GM18498 (cell line): ENCODE data around the gene SLC5A2.
"Not testable (repeated sequence)": the region's sequence is repeated elsewhere in the genome, so short reads cannot be mapped to it uniquely, and the experiment has no call there.

Source experiments
- ATAC-seq: cut with Tn5 transposase; IDR thresholded peaks from one replicate; pipeline ENCODE4 v1.9.1; 2021; ENCODE audit warnings: mild to moderate bottlenecking, moderate library complexity; ENCODE audit not compliant: unreplicated experiment

Gene SLC5A2

GRCh38 chr16:31483081-31483480 lies at the start of gene SLC5A2:
SLC5A2 (plus strand) TSS chr16:31483123; CDS start chr16:31483137, 14 bp downstream.
- no peak for ATAC-seq

DNA sequence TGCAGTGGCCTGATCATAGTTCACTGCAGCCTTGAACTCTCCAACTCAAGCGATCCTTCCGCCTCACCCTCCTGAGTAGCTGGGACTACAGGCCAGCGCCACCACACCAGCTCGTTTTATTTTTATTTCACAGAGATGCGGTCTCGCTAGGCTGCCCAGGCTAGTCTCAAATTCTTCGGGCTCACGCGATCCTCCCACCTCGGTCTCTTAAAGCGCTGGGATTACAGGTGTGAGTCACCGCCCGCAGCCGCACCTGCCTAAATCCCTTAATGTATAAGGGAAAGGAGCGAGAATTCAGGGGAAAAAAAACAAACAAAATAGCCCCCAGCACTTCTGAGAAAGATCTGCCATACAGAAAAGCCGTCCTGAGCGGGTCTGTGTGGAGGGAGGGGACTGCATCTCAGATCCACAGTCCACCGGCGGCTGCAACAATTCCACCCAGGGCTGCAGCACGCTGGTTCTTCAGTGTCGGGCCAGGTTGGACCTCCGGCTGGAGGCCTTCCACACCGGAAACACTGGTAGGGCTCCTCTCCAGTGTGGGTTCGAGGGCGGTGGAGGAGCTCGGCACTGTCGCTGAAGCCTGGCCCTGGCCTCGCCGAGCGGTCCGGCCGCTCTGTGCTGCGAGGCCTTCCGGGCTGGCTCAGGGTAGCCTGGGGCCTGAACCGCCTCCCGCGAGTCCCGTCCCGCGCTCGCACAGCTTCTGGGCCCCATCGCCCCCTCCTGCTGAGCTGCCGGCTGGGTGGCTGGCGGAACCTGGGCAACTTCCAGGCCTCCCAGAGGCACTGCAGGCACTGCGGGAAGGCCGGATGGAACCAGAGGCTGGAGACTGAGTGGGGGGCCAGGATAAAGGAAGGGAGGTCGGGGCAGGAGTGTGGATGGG lies 47.3 kb upstream of the SLC5A2 start:
- no peak for ATAC-seq

DNA sequence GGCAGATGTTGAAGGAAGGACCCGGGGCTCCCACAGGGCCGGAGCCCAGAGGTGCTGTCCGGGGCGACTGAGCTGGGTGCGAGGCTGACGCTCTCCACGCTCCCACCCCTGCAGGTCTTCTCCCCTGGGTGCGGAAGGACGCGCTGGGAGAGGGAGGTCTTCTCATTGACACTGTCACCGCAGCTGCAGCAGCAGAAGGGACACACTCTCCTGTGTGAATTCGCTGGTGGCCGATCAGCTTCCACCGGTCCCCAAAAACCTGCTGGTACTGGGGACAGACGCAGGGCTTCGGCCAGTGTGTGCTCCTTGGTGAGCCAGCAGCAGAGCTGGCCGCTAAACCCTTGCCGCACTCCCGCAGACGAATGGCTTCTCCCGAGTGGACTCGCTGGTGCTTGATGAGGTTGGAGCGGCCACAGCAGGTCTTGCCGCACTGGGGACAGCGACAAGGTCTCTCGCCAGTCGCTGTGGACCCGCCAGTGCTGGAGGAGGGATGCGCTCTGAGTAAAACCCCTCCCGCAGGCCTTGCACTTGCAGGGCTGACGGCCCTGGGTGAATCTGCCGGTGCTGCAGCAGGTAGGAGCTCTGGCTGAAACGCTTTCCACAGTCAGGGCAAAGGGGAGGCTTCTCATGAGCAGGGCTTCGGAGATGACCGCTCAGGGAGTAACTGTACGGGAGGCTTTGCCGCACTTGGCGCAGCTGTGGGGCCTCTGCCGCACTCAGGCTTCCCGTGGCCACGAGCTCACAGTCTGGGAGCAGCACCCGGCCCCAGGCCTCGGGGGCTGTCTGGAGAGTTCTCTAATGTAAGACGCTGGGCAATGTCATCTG lies 46.5 kb upstream of the SLC5A2 start:
- no peak for ATAC-seq

DNA sequence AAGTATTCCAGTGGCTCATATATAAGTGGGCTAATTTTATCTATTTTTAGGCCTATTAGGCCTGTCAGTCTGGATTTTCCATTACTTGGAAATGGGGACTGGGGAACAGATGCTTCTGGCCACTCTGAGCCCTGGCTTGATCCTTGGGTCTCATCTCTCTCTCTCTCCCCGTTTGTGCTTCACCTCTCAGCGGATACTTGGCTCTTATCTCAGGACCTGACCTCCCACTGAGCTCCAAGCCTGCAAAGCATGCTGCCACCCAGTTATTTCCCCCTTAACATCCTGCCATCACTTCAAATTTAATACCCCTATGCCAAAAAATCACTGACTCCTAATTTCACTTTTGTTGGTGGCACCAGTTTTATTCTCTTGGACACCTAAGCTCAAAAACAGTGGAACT lies 44.5 kb upstream of the SLC5A2 start:
- ATAC-seq = no peak

DNA sequence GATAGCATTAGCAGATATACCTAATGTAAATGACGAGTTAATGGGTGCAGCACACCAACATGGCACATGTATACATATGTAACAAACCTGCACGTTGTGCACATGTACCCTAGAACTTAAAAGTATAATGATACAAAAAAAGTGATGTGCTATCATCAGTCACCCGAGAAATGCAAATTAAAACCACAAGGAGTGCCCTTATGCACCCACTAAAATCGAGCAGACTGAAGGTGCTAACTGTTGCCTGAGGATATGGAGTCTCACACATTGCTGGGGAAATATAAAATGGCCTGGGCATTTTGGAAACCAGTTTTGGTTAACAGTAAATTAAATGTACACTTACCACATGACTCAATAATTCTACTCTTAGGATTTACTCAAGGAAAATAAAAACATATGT lies 43.9 kb upstream of the SLC5A2 start:
- peak; percentile 54 for ATAC-seq

DNA sequence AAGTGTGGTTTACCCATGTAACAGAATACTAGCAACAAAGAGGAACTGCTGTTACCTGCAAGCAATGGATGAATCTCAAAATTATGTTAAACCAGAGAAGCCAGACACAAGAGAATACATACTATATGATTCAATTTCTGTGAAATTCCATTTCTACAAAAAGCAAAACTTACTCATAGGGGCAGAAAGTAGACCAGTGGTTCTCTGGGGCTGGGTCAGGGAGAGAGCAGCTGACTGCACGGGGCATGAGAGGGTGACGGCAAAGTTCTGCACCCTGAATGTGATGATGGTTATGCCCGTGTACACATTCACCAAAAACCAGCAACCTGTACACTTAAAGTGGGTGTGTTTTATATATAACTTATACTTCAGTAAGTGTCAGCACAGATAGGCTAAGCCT lies 43.4 kb upstream of the SLC5A2 start:
- no peak for ATAC-seq

- no peak for ATAC-seq
Measured at GRCh38 chr16:31440516-31441184, 42.3 kb upstream of the SLC5A2 start.

DNA sequence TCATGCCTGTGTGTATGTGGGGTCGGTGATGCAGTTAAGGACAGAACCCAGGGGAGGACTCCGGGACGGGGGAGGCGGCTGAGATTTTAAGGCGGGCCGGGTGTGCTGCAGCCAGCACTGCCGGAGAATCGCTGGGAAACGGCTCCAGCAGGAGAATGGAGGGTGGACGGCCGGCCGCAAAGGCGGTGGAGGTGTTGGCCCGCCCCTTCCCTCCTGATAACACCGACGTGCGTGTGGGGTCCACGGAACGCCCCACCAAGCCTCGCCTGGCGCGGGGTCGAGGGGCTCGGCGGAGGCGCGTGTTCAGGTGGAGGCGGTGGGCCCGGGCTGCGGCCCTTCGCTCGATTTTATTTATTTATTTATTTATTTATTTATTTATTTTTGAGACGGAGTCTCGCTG lies 41.0 kb upstream of the SLC5A2 start:
- ATAC-seq = no peak

- not testable (repeated sequence) for ATAC-seq
Measured at GRCh38 chr16:31445931-31446330, 37.0 kb upstream of the SLC5A2 start.

DNA sequence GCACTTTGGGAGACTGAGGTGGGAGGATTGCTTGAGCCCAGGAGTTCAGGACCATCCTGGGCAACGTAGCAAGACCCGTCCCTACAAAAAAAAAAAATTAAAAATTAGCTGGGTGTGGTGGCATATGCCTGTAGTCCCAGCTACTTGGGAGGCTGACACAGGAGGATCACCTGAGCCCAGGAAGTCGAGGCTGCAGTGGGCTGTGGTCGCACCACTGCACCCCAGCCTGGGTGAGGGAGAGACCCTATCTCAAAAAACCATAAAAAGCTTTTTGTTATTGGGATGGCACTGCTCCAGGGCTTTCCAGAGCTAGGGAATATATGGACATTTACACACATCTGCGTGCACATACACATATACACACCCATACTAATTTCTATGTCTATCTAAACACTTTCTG lies 31.7 kb upstream of the SLC5A2 start:
- no peak for ATAC-seq

DNA sequence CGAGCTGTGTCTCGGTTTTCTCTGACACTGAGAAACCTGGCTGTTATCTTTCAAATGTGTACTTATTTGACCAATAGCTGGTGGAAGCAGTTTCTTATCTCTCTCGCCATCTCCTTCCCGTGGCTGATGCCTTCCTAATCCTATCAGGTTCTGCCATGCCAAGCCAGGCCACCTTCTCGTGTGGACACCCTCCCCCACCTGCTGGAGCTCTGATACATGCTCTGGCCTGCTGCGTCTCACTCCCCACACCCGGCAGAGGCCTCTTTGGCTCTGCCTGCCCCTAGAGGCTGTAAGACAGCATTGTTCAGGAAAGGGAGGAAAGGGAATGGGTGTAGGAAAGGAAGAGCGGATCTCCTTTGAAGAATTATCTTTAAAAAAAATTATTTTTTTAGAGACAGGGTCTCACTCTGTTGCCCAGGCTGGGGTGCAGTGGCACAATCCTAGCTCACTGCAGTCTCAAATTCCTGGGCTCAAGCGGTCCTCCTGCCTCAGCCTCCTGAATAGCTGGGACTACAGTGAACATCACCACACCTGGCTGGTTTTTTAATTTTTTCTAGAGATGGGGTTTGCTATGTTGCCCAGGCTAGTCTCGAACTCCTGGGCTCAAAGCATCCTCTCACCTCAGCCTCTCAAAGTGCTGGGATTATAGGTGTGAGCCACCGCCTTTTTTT lies 31.1 kb upstream of the SLC5A2 start:
- no peak for ATAC-seq

GRCh38 chr16:31452631-31453106 lies 30.3 kb upstream of the SLC5A2 start:
- no peak for ATAC-seq

GRCh38 chr16:31453255-31454204 lies 29.4 kb upstream of the SLC5A2 start:
- ATAC-seq = no peak

GRCh38 chr16:31455601-31456314 lies 27.2 kb upstream of the SLC5A2 start:
- no peak for ATAC-seq

DNA sequence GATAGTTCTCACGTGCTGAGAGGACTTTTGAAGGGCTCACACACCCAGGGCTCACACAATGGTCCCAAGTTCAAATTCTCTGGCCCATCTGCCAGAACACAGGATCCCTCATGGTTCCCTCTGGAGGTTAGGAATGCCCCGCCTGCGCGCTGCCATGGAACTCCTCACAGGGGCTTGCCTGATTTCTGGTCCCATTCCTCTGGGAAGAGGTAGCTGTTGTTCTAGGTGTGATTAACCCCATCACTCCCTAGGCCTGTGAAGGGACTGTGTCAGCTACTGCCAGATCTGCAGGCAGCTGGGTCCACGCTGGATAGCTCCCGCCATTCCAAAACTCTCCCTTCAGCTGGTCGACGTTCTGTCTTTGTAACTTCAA lies 25.9 kb upstream of the SLC5A2 start:
- no peak for ATAC-seq

DNA sequence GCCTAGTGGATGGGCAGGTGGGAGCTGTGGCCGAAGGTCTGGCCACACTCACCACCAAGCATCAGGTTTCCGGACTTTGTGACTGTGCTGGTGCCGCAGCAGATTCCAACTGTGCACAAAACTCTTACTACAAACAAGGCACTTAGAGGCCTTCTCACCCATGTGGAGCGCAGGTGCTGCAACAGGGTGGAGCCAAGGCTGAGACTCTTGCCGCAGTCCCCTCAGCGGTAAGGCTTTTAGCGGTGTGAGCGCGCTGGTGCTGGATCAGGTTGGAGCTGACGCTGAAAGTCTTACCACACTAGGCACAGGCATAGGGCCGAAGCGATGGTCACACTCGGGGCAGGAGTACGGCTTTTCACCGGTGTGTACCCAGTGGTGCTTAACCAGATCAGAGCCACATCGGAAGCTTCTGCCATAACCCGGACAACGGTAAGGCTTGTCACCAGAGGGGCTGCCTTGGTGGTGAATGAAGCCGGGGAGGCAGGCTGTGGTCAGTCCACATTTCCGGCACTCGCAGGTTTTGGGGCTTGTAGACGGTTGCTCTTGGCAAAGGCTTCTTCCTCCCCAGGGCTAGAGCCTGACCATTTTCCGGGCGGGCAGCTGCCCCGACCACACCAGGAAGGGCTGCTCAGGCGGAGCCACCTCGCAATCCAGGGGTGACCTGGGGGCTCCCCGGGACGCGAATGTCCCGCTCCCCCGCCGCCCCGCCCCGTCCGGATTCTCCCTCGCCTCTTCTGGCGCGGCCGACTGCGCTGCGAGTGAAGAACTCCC lies 24.7 kb upstream of the SLC5A2 start:
- ATAC-seq = peak; percentile 9

DNA sequence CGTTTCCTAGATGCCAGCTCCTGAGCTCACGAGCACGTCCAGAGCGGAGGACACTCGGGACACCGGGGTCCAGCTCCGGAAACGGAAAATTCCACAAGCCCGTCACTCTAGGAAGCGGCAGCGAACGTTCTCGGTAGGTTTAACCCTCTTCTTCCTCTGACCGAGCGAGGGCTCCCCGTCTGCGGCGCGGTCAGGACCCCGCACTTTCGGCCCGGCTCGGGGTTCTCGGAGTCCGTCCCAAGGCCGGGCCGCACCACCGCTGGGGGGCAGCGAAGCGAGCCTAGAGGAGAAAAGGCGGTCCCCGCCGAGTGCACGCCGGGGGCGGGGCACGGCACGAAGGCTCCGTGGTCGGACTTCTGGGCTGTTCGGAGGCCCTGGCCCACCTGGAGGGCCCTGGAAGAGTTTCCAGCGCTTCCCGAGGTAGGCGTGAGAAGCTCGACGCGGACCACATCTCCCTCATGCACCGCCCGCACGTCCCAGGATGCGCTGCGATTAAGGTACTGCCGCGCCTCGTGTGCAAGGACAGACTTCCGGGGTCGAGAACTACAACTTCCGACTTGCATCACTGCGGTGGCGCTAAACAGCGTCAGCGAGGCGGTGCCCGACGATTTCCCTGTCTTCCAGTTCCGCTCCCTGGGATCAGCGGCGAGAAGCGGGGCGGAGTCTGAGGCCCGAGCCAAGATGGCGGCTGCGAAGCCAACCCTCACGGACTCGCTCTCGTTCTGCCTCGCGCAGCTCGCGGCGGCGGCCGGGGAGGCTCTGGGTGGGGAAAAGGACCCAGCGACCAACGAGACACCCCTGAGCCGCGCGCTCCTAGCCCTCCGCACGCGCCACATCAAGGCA lies 23.9 kb upstream of the SLC5A2 start, which contains the start of gene ARMC5:
TSS of gene ARMC5 (plus strand) at position 658 of the 843 bp plus-strand sequence. CDS start at position 682, 24 bp downstream.
- ATAC-seq = peak; percentile 75
